Motor neuron (in vitro differentiated cells): Measurements from ENCODE around the gene LRRC73. TPM values are rescaled to one million over a fixed set of nuclear protein-coding genes. Genes with fewer than 3 reads are reported as not detected.
"Not testable (repeated sequence)": the region's sequence is repeated elsewhere in the genome, so short reads cannot be mapped to it uniquely, and the experiment has no call there.

ENCODE experiments used
- ATAC-seq, 8 experiments: fragments of 200-7000 bp; cut with Tn5 transposase; replicated peaks in 6 of 8; 2 replicates each; pipeline ENCODE4 v1.8.0; 2021; ENCODE audit warnings: mild to moderate bottlenecking in 8 of 8, moderate library complexity in 8 of 8
- H3K27ac ChIP-seq, 2 donors: fragments of 250-450 bp; sonication (Bioruptor Pico); 2 replicates each; pipeline ENCODE4 v1.9.0; 2021; ENCODE audit warnings: antibody characterized with exemption in 2 of 2, mild to moderate bottlenecking in 2 of 2, moderate library complexity in 1 of 2
- H3K4me1 ChIP-seq, 2 donors: fragments of 250-450 bp; sonication (Bioruptor Pico); replicated peaks in 1 of 2; 2 replicates each; pipeline ENCODE4 v1.6.1; 2021; ENCODE audit warnings: antibody characterized with exemption in 2 of 2, mild to moderate bottlenecking in 2 of 2, moderate library complexity in 1 of 2
- H3K4me3 ChIP-seq, 5 donors: fragments of 250-450 bp; sonication (Bioruptor Pico); 2 replicates each; pipeline ENCODE4 v1.9.0; 2021; ENCODE audit warnings: antibody characterized with exemption in 5 of 5, mild to moderate bottlenecking in 5 of 5, moderate library complexity in 4 of 5
- WGBS, 10 experiments: fragments of 450-650 bp; shearing (Covaris generic); methylation state at CpG; one replicate each; pipeline ENCODE4 v1.0.0; 2022; 5-methylcytosine and 5-hydroxymethylcytosine counted together
- in situ Hi-C, 9 experiments: fragments of 400-800 bp; cut with MboI; loops; one replicate each; pipeline ENCODE4 v1.15.0; 2021; ENCODE audit warnings: low sequenced_read_pairs in 9 of 9, low pct_unique_long_range_greater_than_20kb in 2 of 9; ENCODE audit not compliant: unreplicated experiment in 9 of 9
- total RNA-seq, 8 experiments: library from RNA; unstranded; fragments of 300-600 nt; gene quantifications; 2 replicates each; pipeline versions ENCODE4 v1.2.3 to v1.2.4, GENCODE V29; 2022

Gene LRRC73
- total RNA-seq, 8 experiments from 2014 or later, result 0.67 to 3.7 (median 1.4) TPM

- H3K4me3 ChIP-seq, ATAC-seq, H3K4me1 ChIP-seq, H3K27ac ChIP-seq, in situ Hi-C loops: not testable (repeated sequence)
- WGBS, 10 experiments, result 43 to 100% (median 61%) methylated on average over 1 to 5 of the region's 5 CpGs; no CpG with 5 or more reads in 2 of the 10 experiments
These were observed 42.9 kb downstream of the LRRC73 start for GRCh38 chr6:43467265-43467664.

GRCh38 chr6:43465948-43466347 lies 44.2 kb downstream of the LRRC73 start:
- ATAC-seq, result no peak
- Histone ChIP-seq H3K27ac (no peak overlapping the region), H3K4me1 (peaks cover 0 to 6% of the 10 kb centered on the region in 2 donors), H3K4me3 (no peak overlapping the region)
- in situ Hi-C loops, result no loop called here
- 17 to 67% (median 44%) methylated on average over 1 of the region's 2 CpGs; no CpG with 5 or more reads in 5 of the 10 experiments for WGBS, 10 experiments

GRCh38 chr6:43464337-43464736 lies 45.8 kb downstream of the LRRC73 start:
- no peak for ATAC-seq
- 65 to 94% (median 83%) methylated on average over 2 to 8 of the region's 8 CpGs; no CpG with 5 or more reads in 2 of the 10 experiments for whole genome bisulfite sequencing, 10 experiments
- Histone ChIP-seq H3K4me1 (peaks cover 0 to 4% of the 10 kb centered on the region in 2 donors), H3K4me3 (no peak overlapping the region), H3K27ac (no peak overlapping the region)
- in situ Hi-C loops, result no loop called here

GRCh38 chr6:43461936-43462335 lies 48.2 kb downstream of the LRRC73 start:
- WGBS, 10 experiments, result 20 to 100% (median 65%) methylated on average over 1 to 5 of the region's 5 CpGs; no CpG with 5 or more reads in 1 of the 10 experiments
- no peak overlapping the region for H3K4me3 ChIP-seq
- no peaks in the 10 kb centered on the region for H3K4me1 ChIP-seq
- H3K27ac ChIP-seq, result no peak overlapping the region
- in situ Hi-C loops, result no loop called here
- ATAC-seq, result no peak

- WGBS, 10 experiments, result 73 to 100% (median 83%) methylated on average over 1 to 4 of the region's 4 CpGs; no CpG with 5 or more reads in 5 of the 10 experiments
- ATAC-seq, result no peak
- in situ Hi-C loops, result no loop called here
- H3K4me1 ChIP-seq, result no peaks in the 10 kb centered on the region
- H3K4me3 ChIP-seq, result no peak overlapping the region
- H3K27ac ChIP-seq, result no peak overlapping the region
These were observed 50.1 kb downstream of the LRRC73 start for GRCh38 chr6:43460032-43460431.

- Histone ChIP-seq H3K27ac (no peak overlapping the region), H3K4me1 (no peaks in the 10 kb centered on the region), H3K4me3 (no peak overlapping the region)
- 57 to 86% (median 69%) methylated on average over 1 of the region's 1 CpG; no CpG with 5 or more reads in 6 of the 10 experiments for WGBS, 10 experiments
- in situ Hi-C loops, result loop anchor here in 1 of 9 experiments (10.0 kb wide), 1 partner anchor 45 kb away; no protein-coding TSS in a partner anchor
- ATAC-seq, result no peak
These were observed 50.6 kb downstream of the LRRC73 start for GRCh38 chr6:43459535-43459934.

- ATAC-seq, H3K27ac ChIP-seq, H3K4me3 ChIP-seq, H3K4me1 ChIP-seq: not testable (repeated sequence)
- 80 to 100% (median 93%) methylated on average over 1 to 5 of the region's 15 CpGs for WGBS, 10 experiments
- in situ Hi-C loops, result loop anchor here in 1 of 9 experiments (10.0 kb wide), 1 partner anchor 47 kb away; no protein-coding TSS in a partner anchor
These were observed 52.0 kb downstream of the LRRC73 start for GRCh38 chr6:43458154-43458553.

- in situ Hi-C loops, result loop anchor here in 1 of 9 experiments (10.0 kb wide), 1 partner anchor 47 kb away; no protein-coding TSS in a partner anchor
- no peak overlapping the region for H3K4me3 ChIP-seq
- 6 to 95% (median 63%) methylated on average over 1 to 9 of the region's 9 CpGs for WGBS, 10 experiments
- ATAC-seq, result no peak
- H3K27ac ChIP-seq, result no peak overlapping the region
- peaks cover 0 to 6% of the 10 kb centered on the region in 2 donors for H3K4me1 ChIP-seq
These were observed 52.5 kb downstream of the LRRC73 start for GRCh38 chr6:43457643-43458042.

Other genes starting within 250 kb of the LRRC73 start
- gene SLC22A7, start 212.1 kb downstream of the LRRC73 start, total RNA-seq, result under 1 TPM in 5 of 8 experiments, not detected in 3; 0.23 to 0.78 (median 0.63) TPM
- 1 to 10 TPM in 6 of 8 experiments, under 1 TPM in 2; 0.81 to 4.1 (median 2.0) TPM for gene CRIP3, start 201.5 kb downstream of the LRRC73 start, total RNA-seq
- 10 to 100 TPM in 7 of 8 experiments, 1 to 10 TPM in 1; 9.4 to 25.0 (median 14.7) TPM for gene ZNF318, start 140.7 kb downstream of the LRRC73 start, total RNA-seq
- 10 to 100 TPM; 10.3 to 70.3 (median 16.4) TPM for gene ABCC10, start 82.8 kb downstream of the LRRC73 start, total RNA-seq
- 1 to 10 TPM; 1.5 to 6.5 (median 5.0) TPM for gene DLK2, start 54.8 kb downstream of the LRRC73 start, total RNA-seq
- gene TJAP1, start 32.8 kb downstream of the LRRC73 start, total RNA-seq, result 10 to 100 TPM in 7 of 8 experiments, 1 to 10 TPM in 1; 7.4 to 24.2 (median 12.7) TPM
- gene YIPF3, start 6.6 kb upstream of the LRRC73 start, total RNA-seq, result 100 to 1,000 TPM in 4 of 8 experiments, 10 to 100 TPM in 4; 59.3 to 142 (median 101) TPM
- gene POLR1C, start 6.7 kb upstream of the LRRC73 start, total RNA-seq, result 10 to 100 TPM; 27.7 to 56.9 (median 41.8) TPM
- 10 to 100 TPM; 29.4 to 70.9 (median 38.8) TPM for gene XPO5, start 65.7 kb upstream of the LRRC73 start, total RNA-seq
- 10 to 100 TPM in 5 of 8 experiments, 1 to 10 TPM in 3; 4.9 to 44.8 (median 16.4) TPM for gene POLH, start 65.8 kb upstream of the LRRC73 start, total RNA-seq
- 10 to 100 TPM; 31.2 to 86.5 (median 43.7) TPM for gene GTPBP2, start 118.9 kb upstream of the LRRC73 start, total RNA-seq
- 10 to 100 TPM; 24.7 to 44.9 (median 30.4) TPM for gene MAD2L1BP, start 125.5 kb upstream of the LRRC73 start, total RNA-seq
- gene RSPH9, start 134.7 kb upstream of the LRRC73 start, total RNA-seq, result 1 to 10 TPM; 1.1 to 9.7 (median 4.6) TPM
- 10 to 100 TPM; 28.8 to 98.9 (median 56.5) TPM for gene MRPS18A, start 177.4 kb upstream of the LRRC73 start, total RNA-seq